HG03196 (cell line): ENCODE data around the gene ZCCHC8.

Source experiments
- ATAC-seq: cut with Tn5 transposase; IDR thresholded peaks from one replicate; pipeline ENCODE4 v1.9.1; 2021; ENCODE audit not compliant: unreplicated experiment

ZCCHC8 gene

DNA sequence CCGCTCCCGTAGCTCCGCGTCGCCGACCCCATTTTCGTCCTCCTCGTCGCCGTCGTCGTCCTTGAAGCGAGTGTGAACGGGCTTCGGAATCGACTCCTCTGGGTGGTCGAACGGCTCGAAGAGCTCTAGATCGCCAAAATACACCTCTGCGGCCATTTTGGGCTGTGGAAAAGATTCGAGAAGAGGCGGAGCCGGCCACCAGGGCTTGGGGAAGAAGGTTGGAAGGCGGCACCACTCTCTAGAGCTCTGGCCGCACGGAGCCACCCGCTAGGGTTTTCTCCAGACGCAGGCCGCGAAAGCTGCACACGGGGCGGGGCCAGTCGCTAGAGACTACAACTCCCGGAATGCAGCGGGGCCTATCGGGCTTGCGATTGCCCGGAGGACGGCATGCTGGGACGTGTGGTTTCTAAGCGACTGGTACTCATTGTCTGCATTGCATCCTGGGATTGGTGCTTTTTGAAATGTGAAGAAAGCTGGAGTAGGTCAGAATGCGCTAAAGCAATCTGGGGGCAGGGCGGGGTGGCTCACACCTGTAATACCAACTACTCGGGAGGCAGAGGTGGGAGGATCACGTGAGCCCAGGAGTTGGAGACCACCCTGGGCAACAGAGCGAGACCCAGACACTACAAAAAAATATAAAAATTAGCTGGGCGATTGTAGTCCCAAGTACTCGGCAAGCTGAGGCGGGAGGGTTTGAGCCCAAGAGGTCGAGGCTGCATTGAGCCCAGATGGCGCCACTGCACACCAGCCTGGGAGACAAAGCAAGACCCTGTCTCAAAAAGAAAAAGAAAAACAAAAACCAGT is at the start of gene ZCCHC8:
TSS of gene ZCCHC8 (minus strand) at position 248 of the 804 bp plus-strand sequence. CDS start at position 156, 92 bp downstream.
- peak; percentile 86 for ATAC-seq

DNA sequence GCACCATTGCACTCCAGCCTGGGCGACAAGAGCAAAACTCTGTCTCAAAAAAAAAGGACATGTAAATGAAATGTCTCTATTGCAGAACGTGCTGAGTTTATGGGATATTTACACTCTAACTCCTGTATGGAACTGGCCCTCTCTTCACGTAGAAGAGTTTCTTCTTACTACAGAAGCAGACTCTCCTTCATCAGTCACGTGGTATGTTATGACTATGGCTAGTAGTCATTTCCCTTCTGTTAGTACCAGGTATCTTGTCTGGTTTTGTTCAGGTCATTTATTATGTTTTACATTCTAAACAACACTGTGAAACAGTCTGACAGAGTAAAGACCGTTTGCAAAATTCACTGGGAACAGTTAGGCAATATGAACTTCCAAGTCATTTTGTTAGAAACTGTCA is 46.6 kb upstream of the ZCCHC8 start:
- ATAC-seq = no peak

DNA sequence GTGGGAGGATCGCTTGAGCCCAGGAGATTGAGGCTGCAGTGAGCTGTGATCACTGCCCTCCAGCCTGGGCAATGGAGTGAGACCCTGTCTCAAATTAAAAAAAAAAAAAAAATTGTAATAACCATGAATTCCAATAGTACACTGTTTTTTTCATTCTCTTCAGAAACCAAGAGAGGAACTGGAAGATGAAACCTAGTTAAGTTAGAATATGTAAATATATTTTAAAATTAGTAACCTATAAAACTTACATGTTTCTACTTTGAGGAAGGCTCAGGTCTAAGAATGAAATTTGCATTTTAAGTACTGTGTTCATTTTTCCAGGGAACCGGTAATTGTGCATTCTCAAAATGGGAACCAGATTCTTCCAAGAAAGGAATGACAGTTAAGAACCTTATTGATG is 45.1 kb upstream of the ZCCHC8 start:
- ATAC-seq = peak; percentile 66

DNA sequence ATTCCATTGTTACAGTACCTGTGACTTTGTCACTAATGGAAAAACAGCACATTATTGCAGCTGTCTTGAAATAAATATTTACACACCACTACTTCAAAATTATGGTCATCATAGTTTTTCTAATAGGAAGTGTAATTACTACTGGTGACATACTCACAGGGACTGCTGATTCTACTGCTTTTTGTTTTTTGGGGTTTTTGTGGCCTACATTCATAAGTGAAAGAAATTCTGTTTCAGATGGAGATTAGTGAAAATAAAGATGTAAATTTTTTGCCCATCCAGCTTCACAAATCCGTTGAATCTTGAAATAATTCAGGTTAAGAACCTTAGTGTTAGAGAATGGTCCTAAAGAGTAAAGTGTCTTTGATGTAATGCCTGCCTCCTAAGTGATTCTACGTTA is 43.8 kb upstream of the ZCCHC8 start:
- ATAC-seq = no peak

DNA sequence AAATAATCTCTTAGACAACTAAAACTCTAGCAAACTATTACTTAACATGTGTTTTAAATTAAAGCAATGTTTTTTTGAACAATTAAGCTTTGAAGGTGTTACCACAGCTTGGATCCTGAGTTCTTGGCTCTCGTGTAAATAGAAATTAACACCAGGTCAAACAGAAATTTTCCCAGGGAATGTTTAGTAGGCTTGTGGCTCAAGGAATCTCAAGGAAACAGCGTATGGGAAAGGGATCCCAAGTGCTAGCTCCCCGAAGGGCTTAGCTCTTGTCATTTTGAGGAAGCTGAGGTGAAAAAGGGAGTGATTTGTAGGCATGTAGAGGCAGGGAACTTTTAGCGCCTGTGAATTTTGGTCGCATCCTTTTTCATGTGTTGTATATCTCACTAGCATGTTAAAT is 37.8 kb upstream of the ZCCHC8 start:
- ATAC-seq = no peak

DNA sequence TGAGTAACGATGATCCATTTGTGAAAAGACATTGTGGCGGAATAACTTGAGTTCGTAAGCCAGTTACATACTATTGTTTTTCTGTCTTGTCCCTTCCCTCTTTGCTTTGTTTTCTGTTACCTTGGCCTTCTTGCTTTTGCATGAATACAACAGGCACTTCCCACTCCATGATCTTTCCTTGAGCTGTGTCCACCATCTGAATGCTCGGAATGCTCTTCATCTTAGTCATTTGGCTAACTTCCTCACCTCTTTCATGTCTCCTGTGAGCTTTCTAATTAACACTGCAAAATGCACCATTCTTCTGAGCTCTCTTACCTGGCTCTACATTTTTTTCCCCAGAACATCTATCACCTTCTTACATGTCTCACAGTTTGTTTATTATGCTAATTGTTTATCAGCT is 36.3 kb upstream of the ZCCHC8 start:
- ATAC-seq = no peak

DNA sequence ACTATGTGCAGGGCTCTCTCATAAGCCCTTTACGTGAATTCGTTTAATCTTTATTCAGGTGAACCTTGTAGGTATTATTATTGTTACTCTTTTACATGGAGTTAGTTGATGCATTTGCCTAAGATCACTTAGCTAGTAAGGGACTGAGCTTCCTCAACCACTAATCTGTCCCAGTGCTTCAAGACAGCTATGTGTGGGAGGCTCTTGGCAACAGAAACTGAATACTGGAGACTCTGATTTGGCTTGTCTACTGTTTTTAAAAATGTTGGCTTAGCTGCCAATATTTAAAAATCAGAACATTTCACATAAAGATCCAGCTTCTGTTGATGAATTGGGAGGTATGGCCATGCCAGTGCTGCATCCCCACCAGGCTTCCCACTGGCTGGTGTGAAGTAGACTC is 33.1 kb upstream of the ZCCHC8 start:
- no peak for ATAC-seq

DNA sequence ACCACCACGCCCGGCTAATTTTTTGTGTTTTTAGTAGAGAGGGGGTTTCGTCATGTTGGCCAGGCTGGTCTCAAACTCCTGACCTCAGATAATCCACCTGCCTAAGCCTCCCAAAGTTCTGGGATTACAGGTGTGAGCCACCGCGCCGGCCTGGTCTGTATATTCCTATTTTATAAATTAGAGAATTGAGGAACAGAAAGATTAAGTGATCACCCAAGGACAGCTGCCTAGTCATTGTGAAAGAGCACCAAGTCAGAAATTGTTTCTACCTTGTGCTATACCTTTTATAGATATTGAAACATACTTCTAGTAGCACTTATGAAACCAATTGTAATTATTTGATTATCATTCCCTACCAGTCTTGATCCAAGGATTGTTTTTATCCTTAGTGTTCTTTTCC is 28.3 kb upstream of the ZCCHC8 start:
- no peak for ATAC-seq

DNA sequence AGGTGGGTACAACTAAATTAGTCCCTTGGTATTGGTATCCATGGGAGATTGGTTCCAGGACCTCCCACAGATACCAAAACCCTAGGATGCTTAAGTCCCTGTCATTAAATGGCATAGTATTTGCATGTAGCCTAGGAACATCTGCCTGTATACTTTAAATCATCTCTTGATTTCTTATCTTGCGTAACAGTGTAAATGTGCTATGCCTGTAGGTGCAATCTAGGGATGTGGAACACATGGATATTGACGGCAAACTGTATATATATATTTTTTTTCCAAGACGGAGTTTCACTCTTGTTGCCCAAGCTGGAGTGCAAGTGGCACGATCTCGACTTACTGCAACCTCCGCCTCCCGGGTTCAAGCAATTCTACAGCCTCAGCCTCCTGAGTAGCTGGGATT is 27.9 kb upstream of the ZCCHC8 start:
- no peak for ATAC-seq

DNA sequence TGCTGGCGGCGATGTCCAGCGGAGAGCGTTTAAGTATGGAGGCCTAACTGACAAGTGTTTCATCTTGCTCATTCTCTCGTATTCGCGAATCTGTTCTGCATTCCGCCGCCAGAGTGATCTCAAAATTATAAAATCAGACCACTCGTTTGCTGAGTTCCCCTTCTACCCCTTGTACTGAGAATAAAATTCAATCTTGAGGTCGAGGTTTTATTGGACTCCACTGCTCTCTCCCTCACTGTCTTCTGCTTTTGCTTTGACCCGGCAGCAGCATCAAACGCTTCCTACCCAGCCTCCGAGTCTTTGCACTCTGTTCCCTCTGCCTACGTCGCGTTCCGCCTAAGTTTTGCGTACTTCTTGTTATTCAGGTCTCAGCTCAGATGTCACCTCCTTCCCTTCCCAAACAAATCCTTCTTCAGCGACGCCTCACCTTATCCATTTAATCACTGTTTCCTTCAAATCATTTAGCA is 26.8 kb upstream of the ZCCHC8 start:
- peak; percentile 1 for ATAC-seq

DNA sequence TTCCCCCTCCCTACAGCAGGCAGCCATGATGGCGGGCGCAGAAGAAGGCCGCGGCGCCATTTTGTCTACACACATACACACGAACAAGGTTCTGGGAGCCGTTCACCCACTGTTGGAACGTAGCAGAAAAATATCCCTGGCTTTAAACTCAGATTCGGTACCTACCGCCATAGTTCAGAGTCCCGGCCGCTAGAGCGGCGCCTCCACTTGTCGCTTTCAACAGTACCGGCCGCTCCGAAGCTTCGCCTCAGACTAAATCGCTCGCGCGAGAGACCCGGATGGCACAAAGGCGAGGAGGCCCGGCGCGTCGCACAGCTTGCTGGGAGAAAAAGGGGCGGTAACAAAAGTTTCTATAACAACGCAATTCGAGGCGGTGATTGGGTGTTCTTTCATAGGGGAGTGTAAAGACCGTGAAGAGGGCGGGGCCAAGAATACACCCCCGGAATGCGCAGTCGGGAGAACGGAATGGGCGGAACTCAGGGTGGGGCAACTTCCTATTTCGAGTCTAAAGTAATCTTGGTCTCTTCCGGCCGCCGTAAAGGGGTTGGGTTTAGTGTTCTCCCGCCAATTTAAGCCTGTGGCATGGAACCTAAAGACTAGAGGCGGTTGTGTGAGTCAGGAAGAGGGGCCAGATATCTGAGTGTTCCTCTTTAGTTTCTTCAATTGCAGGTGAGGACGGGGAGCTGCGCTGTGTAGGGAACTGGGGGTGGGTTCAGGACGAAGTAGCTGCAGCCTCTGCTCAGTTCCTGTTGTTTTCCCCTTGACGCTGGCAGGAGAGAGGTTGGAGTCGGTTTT is 26.1 kb upstream of the ZCCHC8 start, which contains the start of the genes KNTC1 and RSRC2:
TSS of gene KNTC1 (plus strand) at position 567 of the 795 bp plus-strand sequence. CDS start 2,815 bp downstream, outside the sequence.
TSS of gene RSRC2 (minus strand) at position 254 of the 795 bp plus-strand sequence. CDS start at position 171, 83 bp downstream.
- peak; percentile 92 for ATAC-seq

DNA sequence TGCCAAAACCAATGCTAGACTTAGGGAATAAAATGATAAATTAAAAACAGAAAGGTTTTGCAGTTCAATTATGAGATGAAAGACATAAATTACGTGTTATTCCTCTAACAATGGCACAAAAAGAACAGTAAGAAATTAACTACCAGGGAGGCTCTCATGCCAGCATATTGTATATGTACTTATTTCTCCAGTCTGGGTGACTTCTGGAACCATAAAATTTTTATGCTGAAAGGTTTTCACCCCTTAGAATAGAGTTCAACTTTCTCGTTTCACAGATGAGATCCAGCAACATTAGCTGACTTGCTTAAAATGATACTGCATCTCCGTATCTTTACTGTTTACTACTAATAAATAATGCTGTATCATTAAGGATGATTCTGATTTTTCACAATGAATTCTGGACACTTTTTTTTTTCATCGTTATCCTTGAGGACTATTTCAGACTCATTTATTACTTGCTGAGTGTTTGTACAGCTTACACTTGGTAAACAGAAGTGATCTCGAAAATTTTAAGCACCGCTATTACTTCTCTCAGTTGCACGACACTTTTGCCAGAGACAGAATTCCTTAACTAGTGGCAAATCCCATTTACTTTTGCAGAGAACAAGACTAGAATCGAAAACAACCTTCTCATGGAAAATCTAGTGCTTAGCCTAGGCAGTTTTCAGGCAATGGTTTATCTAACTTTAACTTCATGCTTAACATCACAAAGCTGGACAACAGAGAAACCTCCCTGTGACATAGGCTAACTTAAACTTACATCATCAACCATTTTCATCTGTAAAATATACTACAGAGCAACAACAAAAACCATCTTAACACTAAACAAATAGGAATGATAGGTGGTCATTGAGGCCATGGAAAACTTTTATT is 23.4 kb upstream of the ZCCHC8 start:
- ATAC-seq = no peak

DNA sequence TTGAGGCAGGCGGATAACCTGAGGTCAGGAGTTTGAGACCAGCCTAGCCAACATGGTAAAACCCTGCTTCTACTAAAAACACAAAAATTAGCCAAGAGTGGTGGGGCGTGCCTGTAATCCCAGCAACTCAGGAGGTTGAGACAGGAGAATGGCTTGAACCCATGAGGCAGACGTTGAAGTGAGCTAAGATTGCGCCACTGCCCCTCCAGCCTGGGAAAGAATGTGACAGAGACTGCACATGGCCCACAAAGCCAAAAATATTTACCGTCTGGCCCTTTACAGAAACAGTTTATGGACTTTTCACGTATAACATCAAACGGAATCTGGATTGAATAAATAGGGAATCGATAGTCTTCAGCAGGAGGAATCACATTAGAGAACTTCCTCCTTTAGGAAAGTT is 22.5 kb upstream of the ZCCHC8 start:
- ATAC-seq = no peak

DNA sequence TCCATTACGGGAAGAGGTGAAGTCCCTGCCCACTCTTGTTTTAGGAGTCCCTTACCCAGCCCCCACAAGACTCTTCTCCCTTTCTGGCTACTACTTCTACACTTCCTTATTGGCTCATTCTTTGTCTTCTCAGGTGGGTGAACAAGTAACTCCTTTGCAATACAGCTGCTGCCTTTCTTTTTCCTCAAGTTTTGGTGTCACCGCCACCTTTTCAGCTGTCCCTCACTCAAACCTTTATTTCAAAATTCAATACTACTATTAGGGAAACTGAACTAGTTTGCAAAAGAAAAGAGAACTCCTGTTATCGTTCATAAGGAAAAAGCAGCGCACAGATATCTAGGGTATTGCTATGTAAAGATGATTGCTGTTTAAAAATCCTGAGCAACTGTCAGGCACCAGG is 19.9 kb upstream of the ZCCHC8 start:
- ATAC-seq = no peak

DNA sequence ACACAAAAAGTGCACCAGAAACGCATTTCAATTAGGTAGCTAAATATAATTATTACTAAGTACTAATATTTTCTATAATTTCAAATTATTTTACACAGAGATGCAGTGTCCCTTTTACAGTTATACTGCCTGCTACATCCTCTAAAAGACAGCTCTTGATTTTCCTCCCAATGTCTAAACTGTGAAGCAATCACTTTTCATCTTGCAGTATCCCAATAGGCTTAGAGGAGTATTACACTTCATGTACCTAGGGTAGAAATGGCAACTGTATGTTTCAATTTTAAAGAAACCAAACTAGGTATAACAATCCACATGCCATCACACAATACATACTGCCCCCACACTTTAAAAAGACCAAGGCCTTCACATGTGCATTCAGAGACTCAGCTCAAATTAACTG is 18.7 kb upstream of the ZCCHC8 start:
- no peak for ATAC-seq

DNA sequence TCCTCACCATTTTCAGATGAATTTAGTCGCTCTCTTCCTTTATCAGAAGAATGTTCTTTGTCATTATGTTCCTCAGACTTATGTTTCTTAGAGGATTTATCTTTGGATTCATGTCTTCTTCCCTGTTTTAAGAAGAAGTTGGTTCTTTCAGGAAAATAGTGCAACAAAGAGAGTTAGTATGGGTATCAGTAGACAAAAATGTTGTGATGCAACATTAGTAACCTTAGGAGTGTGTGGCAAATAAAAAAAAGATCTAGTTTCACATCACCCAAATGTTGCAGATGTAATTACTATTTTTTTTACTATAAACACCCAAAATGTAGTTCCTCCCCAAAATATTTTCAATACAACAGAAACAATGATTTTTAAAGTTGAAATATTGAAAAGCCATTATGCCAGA is 18.2 kb upstream of the ZCCHC8 start:
- no peak for ATAC-seq

DNA sequence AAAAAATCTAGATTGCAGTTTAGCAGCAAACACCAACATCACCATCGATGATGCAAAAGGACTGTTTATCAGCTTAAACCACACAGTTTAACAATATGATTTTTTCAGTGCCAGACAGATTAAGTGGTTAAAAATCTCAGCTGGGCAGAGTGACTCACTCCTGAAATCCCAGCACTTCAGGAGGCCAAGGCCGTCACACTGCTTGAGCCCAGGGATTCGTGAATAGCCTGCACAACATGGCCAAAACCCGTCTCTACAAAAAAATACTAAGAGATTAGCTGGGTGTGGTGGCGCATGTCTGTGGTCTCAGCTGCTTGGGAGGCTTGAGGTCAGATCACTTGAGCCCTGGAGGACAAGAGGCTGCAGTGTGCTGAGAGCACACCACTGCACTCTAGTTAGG is 17.1 kb upstream of the ZCCHC8 start:
- no peak for ATAC-seq

DNA sequence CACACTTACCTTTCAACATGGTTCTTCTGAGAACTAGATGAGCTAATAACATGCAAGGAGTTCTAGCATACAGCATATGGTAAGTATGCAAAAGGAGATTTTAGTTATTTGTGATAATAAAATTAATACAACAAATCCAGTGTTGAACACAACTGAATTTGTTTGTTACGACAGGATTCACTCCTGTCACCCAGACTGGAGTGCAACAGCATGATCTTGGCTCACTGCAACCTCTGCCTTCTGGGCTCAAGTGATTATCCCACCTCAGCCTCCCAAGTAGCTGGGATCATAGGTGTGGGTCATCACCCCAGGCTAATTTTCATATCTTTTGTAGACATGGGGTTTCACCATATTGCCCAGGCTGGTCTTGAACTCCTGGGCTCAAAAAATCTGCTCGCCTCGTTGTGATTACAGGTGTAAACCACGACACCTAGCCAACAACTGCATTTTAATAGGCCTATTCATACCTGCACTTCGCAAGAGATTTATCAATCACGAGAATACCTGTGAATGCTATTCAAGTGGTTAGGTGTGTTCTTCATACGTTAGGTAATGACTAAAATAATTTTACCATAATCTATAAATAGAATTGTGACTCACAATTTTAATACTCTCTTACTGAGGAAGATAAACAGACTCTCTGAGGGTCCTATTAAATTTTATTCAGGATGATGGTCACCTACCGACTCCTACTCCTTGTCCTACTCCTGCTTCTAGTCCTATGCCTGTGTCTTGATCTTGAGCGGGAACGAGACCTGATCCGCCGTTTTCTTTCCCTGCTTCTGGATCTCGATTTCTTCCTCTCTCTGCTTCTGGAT is 16.0 kb upstream of the ZCCHC8 start:
- no peak for ATAC-seq

DNA sequence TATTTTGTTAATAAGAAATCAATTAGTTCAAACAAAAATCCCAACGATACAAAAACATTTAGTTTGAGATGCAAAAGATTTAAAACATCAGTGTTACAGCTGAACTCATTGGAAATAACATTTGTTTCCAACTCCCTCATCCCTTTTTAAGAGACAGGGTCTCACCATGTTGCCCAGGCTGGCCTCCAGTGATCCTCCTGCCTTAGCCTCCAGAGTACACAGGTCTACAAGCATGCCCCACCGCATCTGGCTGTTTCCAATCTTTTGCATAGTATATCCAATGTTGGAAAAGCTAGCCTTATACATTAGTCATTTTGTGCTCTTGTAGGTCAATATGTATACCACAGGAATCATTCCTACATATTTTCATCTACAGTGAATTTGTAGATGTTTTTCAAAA is 14.5 kb upstream of the ZCCHC8 start:
- ATAC-seq = no peak

DNA sequence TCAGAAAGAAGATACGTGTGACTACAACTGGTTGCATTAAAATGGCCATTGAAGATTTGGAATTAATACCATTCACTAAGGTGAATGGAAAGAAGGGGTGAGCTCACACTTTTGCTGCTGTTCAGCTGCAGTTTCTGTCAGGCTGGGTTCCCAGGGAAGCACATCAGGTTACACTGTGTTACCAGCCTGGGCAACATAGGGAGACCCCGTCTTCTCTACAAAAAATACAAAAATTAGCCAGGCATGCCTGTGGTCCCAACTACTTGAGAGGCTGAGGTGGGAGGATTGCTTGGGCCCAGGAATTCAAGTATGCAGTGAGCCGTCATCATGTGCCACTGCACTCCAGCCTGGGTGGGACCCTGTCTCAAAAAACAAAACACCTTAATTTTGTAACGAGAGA is 12.9 kb upstream of the ZCCHC8 start:
- no peak for ATAC-seq
